Right lobe of liver (tissue), 6 donors: ENCODE results near the gene SPATA24. TPM values are rescaled to one million over a fixed set of nuclear protein-coding genes. Genes with fewer than 3 reads are reported as not detected.
A peak's percentile ranks its signal among the peaks of the same experiment; 100 is the strongest.

Experiments used
- ATAC-seq, 4 donors: fragments of 200-7000 bp; cut with Tn5 transposase; one replicate each; pipeline ENCODE4 v1.9.1; 2020; ENCODE audit warnings: mild to moderate bottlenecking in 4 of 4, moderate library complexity in 4 of 4
- DNase-seq, 3 donors: peaks; one replicate each; pipeline ENCODE4 v3.0.0-alpha.2; 2020
- H3K27ac ChIP-seq, 3 donors: fragments of 200-600 bp; one replicate each; pipeline ENCODE4 v1.8.0; 2022
- H3K27me3 ChIP-seq, 2 donors: fragments of 200-600 bp; one replicate each; pipeline ENCODE4 v1.8.0; 2022
- H3K36me3 ChIP-seq, 4 donors: fragments of 200-600 bp; sonication (generic) in 1 of 4; one replicate each; pipeline versions ENCODE4 v1.5.1 to v1.8.0; 2017 to 2022; ENCODE audit warnings: control low read depth in 1 of 4
- H3K4me1 ChIP-seq, 4 donors: fragments of 200-600 bp; sonication (generic) in 1 of 4; one replicate each; pipeline versions ENCODE4 v1.5.1 to v1.8.0; 2017 to 2022; ENCODE audit warnings: control low read depth in 1 of 4
- H3K4me3 ChIP-seq, 3 donors: fragments of 200-600 bp; one replicate each; pipeline ENCODE4 v1.8.0; 2022
- H3K9me3 ChIP-seq, 4 donors: fragments of 200-600 bp; sonication (generic) in 1 of 4; one replicate each; pipeline versions ENCODE4 v1.5.1 to v1.8.0; 2017 to 2022; ENCODE audit warnings: control low read depth in 1 of 4
- POLR2A ChIP-seq: fragments of 450-650 bp; IDR thresholded peaks from one replicate; pipeline ENCODE4 v1.6.1; 2017; ENCODE audit warnings: antibody characterized with exemption, mild to moderate bottlenecking
- WGBS: methylation state at CpG from one replicate; pipeline ENCODE4 v1.1.6; 2018; ENCODE audit warnings: low coverage, low lambda C conversion rate; ENCODE audit not compliant: insufficient coverage; ENCODE audit errors: missing lambda C conversion rate; 5-methylcytosine and 5-hydroxymethylcytosine counted together
- intact Hi-C, 2 donors: fragments of 100-400 bp; cut with DNase I; formaldehyde crosslinking; loops; one replicate each; pipeline versions ENCODE4 v1.11.2 to v1.14.1; 2022
- total RNA-seq, 6 experiments: library from RNA; depleted of rRNA in 2 of 6; stranded (reverse); fragments of >200 nt in 2 of 6; fragmentation: NEBNext Ultra II Directional in 3 of 6; extraction: Animal tissue kit (Norgen Biotek cat#: 25700) in 3 of 6; gene quantifications; one replicate each; pipeline versions ENCODE4 v1.1.0 to v1.2.4, GENCODE V29; 2016 to 2023
- TF ChIP-seq, protein P1 (sequence below), 4 donors: fragments of 200-600 bp in 3 of 4; fragments of 450-650 bp in 1 of 4; IDR thresholded peaks; one replicate each; pipeline versions ENCODE4 v1.5.1 to v1.8.0; 2016 to 2022; ENCODE audit warnings: antibody characterized with exemption in 4 of 4, mild to moderate bottlenecking in 2 of 4
- donor health status: DM: no; HTN: yes; CAD: no.
- donor health status: DM: no; HTN: no; CAD: no.
- donor health status: DM: no; HTN: no; CAD: no.
- donor health status: DM: no; HTN: yes; CAD: no.
- donor health status: DM: no; HTN: yes; CAD: no.

Gene SPATA24
- total RNA-seq, 6 experiments from 2014 or later = 1.5 to 4.0 (median 2.6) TPM

GRCh38 chr5:139394654-139395566 is 9.0 kb downstream of the SPATA24 start, which contains the start of gene PROB1:
TSS of gene PROB1 (minus strand) at chr5:139395104. CDS start at chr5:139395081, 23 bp downstream.
- ATAC-seq = peak; percentile 35 to 61 (median 41)
- peak within 1 kb of the TSS; percentile 10 to 57 (median 48) for H3K27ac ChIP-seq
- peaks cover 0 to 19% of the 10 kb centered on the region in 2 donors for H3K27me3 ChIP-seq
- intact Hi-C loops = no loop called here
- peak; percentile 15 for TF ChIP-seq POLR2A
- TF ChIP-seq, protein P1, sequence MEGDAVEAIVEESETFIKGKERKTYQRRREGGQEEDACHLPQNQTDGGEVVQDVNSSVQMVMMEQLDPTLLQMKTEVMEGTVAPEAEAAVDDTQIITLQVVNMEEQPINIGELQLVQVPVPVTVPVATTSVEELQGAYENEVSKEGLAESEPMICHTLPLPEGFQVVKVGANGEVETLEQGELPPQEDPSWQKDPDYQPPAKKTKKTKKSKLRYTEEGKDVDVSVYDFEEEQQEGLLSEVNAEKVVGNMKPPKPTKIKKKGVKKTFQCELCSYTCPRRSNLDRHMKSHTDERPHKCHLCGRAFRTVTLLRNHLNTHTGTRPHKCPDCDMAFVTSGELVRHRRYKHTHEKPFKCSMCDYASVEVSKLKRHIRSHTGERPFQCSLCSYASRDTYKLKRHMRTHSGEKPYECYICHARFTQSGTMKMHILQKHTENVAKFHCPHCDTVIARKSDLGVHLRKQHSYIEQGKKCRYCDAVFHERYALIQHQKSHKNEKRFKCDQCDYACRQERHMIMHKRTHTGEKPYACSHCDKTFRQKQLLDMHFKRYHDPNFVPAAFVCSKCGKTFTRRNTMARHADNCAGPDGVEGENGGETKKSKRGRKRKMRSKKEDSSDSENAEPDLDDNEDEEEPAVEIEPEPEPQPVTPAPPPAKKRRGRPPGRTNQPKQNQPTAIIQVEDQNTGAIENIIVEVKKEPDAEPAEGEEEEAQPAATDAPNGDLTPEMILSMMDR (IDR thresholded peaks at IDR 0.05) = no peak
- H3K4me1 ChIP-seq = peaks cover 0 to 21% (median 4%) of the 10 kb centered on the region in 4 donors
- H3K4me3 ChIP-seq = peak within 1 kb of the TSS; percentile 33 to 40 (median 39)
- H3K36me3 ChIP-seq = no peaks in the 10 kb centered on the region
- no peaks in the 10 kb centered on the region for H3K9me3 ChIP-seq
- 45% methylated on average over 14 of the region's 76 CpGs for WGBS
- peak in 1 of 3 donors; percentile 48 for DNase-seq

GRCh38 chr5:139394123-139394653 is 9.7 kb downstream of the SPATA24 start:
- peaks cover 0 to 19% of the 10 kb centered on the region in 2 donors for H3K27me3 ChIP-seq
- H3K9me3 ChIP-seq = no peaks in the 10 kb centered on the region
- no CpG with 5 or more reads among the region's 62 CpGs for WGBS
- peak; percentile 4 to 51 (median 32) for ATAC-seq
- H3K4me1 ChIP-seq = peaks cover 0 to 21% (median 4%) of the 10 kb centered on the region in 4 donors
- intact Hi-C loops = no loop called here
- DNase-seq = no peak
- H3K36me3 ChIP-seq = no peaks in the 10 kb centered on the region
- TF ChIP-seq, protein P1 (IDR thresholded peaks at IDR 0.05) = peak; percentile 19 to 44 (median 36)
- TF ChIP-seq POLR2A = no peak
- H3K4me3 ChIP-seq = peak overlapping the region; percentile 33 to 40 (median 39)
- peak overlapping the region; percentile 10 to 57 (median 48) for H3K27ac ChIP-seq

GRCh38 chr5:139393497-139394122 is 10.3 kb downstream of the SPATA24 start:
- Histone ChIP-seq H3K36me3 (no peaks in the 10 kb centered on the region), H3K27ac (peak overlapping the region in 1 of 3 donors; percentile 57), H3K27me3 (peaks cover 0 to 19% of the 10 kb centered on the region in 2 donors), H3K4me1 (peaks cover 0 to 21% (median 4%) of the 10 kb centered on the region in 4 donors), H3K9me3 (no peaks in the 10 kb centered on the region), H3K4me3 (peak overlapping the region; percentile 33 to 40 (median 39))
- 8% methylated on average over 15 of the region's 49 CpGs for WGBS
- no peak for TF ChIP-seq POLR2A
- TF ChIP-seq, protein P1 (IDR thresholded peaks at IDR 0.05) = no peak
- no peak for DNase-seq
- intact Hi-C loops = no loop called here
- no peak for ATAC-seq

DNA sequence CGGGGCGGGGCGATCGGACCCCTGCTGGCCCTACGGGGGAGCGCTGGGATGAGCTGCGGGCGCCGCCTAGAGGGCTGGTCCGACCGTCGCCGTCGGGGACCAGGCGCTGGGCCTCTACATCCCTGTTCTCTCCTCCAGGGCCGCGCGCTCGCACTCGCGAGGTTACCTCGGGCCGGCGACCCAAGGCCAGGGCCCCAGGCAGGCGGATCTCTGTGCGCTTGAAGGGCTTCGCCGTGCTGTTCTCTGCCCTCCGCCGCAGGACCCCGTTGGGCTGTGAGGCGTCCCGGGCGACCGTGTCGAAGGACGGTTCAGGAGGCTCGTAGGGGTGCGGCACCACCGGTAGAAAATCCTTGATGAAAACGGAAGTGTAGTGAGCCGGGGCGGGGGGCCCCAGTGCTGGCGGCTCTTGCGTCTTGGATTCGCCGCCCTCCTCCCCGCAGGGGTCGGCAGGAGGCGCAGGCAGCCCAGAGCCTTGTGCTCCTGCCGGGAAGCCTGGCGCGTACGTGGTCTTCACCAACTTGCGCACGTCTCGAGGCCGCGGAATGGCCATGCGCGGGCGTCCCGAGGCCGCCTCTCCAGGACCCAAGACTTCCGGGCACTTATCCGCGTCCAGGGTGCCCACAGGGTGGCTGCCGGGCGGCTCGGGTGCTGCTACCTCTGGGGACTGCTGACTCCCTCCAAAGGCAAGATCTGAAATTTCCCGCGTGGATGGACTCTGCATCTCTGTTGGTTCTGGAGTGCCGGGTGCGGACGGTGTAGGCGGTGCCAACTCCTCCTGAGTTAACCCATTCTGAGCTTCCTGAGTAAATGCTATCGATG is 11.0 kb downstream of the SPATA24 start:
- ATAC-seq = peak; percentile 58 to 68 (median 62)
- H3K4me3 ChIP-seq = peak overlapping the region; percentile 33 to 39 (median 38)
- intact Hi-C loops = no loop called here
- no peaks in the 10 kb centered on the region for H3K36me3 ChIP-seq
- peaks cover 0 to 27% (median 4%) of the 10 kb centered on the region in 4 donors for H3K4me1 ChIP-seq
- H3K9me3 ChIP-seq = no peaks in the 10 kb centered on the region
- no peak for TF ChIP-seq POLR2A
- TF ChIP-seq, protein P1 (IDR thresholded peaks at IDR 0.05) = peak; percentile 43 to 50 (median 48)
- WGBS = 0% methylated on average over 8 of the region's 77 CpGs
- no peak overlapping the region for H3K27ac ChIP-seq
- peaks cover 0 to 19% of the 10 kb centered on the region in 2 donors for H3K27me3 ChIP-seq
- peak in 2 of 3 donors; percentile 67 to 75 for DNase-seq
